ENCODE data around the gene B9D2.
"Not testable (repeated sequence)": the region's sequence is repeated elsewhere in the genome, so short reads cannot be mapped to it uniquely, and the experiment has no call there.

Gene B9D2

GRCh38 chr19:41363753-41364523 lies at the start of gene B9D2:
Gene B9D2 (minus strand): TSS chr19:41364149. CDS start chr19:41363519, 630 bp downstream.
- DNase-seq (ENCODE audit: low read depth): peak; percentile 94

GRCh38 chr19:41412953-41413352 lies 49.0 kb upstream of the B9D2 start:
- DNase-seq (ENCODE audit: low read depth): no peak

GRCh38 chr19:41411968-41412265 lies 48.0 kb upstream of the B9D2 start:
- no peak for DNase-seq (ENCODE audit: low read depth)

GRCh38 chr19:41411100-41411967 lies 47.4 kb upstream of the B9D2 start:
- no peak for DNase-seq (ENCODE audit: low read depth)

- DNase-seq (ENCODE audit: low read depth): no peak
Observed at GRCh38 chr19:41410336-41411054, 46.5 kb upstream of the B9D2 start.

- DNase-seq (ENCODE audit: low read depth): no peak
Observed at GRCh38 chr19:41409288-41409687, 45.3 kb upstream of the B9D2 start.

GRCh38 chr19:41408846-41409245 lies 44.9 kb upstream of the B9D2 start:
- DNase-seq (ENCODE audit: low read depth): not testable (repeated sequence)

- DNase-seq (ENCODE audit: low read depth): no peak
Observed at GRCh38 chr19:41408256-41408655, 44.3 kb upstream of the B9D2 start.

GRCh38 chr19:41407271-41407670 lies 43.3 kb upstream of the B9D2 start:
- DNase-seq (ENCODE audit: low read depth): no peak

GRCh38 chr19:41405776-41406175 lies 41.8 kb upstream of the B9D2 start:
- DNase-seq (ENCODE audit: low read depth): no peak

- DNase-seq (ENCODE audit: low read depth): no peak
Observed at GRCh38 chr19:41403181-41403970, 39.4 kb upstream of the B9D2 start.

- DNase-seq (ENCODE audit: low read depth): no peak
Observed at GRCh38 chr19:41402010-41402409, 38.1 kb upstream of the B9D2 start.

GRCh38 chr19:41401483-41401882 lies 37.5 kb upstream of the B9D2 start:
- DNase-seq (ENCODE audit: low read depth): no peak

- DNase-seq (ENCODE audit: low read depth): no peak
Observed at GRCh38 chr19:41399525-41399924, 35.6 kb upstream of the B9D2 start.

- no peak for DNase-seq (ENCODE audit: low read depth)
Observed at GRCh38 chr19:41399091-41399490, 35.1 kb upstream of the B9D2 start.

GRCh38 chr19:41398598-41398997 lies 34.6 kb upstream of the B9D2 start:
- DNase-seq (ENCODE audit: low read depth): no peak

GRCh38 chr19:41398050-41398418 lies 34.1 kb upstream of the B9D2 start:
- no peak for DNase-seq (ENCODE audit: low read depth)

GRCh38 chr19:41397086-41398049 lies 33.4 kb upstream of the B9D2 start, which contains the start of the genes BCKDHA and EXOSC5:
Gene BCKDHA (plus strand): TSS chr19:41397818. CDS start chr19:41397828, 10 bp downstream.
Gene EXOSC5 (minus strand): TSS chr19:41397359. CDS start chr19:41397328, 31 bp downstream.
- peak; percentile 98 for DNase-seq (ENCODE audit: low read depth)

GRCh38 chr19:41395355-41395754 lies 31.4 kb upstream of the B9D2 start:
- DNase-seq (ENCODE audit: low read depth): no peak

GRCh38 chr19:41392775-41393174 lies 28.8 kb upstream of the B9D2 start:
- no peak for DNase-seq (ENCODE audit: low read depth)

- no peak for DNase-seq (ENCODE audit: low read depth)
Observed at GRCh38 chr19:41391618-41392017, 27.7 kb upstream of the B9D2 start.
